Measurements from ENCODE around the gene NATD1. TPM values are rescaled to one million over a fixed set of nuclear protein-coding genes. Genes with fewer than 3 reads are reported as not detected.

NATD1 gene
- total and polyA plus RNA-seq, 10 of the 15 experiments (the other 5 are each of a cell fraction or from before 2014, with no cell fraction given), result 0.02 to 0.33 (median 0.15) TPM

DNA sequence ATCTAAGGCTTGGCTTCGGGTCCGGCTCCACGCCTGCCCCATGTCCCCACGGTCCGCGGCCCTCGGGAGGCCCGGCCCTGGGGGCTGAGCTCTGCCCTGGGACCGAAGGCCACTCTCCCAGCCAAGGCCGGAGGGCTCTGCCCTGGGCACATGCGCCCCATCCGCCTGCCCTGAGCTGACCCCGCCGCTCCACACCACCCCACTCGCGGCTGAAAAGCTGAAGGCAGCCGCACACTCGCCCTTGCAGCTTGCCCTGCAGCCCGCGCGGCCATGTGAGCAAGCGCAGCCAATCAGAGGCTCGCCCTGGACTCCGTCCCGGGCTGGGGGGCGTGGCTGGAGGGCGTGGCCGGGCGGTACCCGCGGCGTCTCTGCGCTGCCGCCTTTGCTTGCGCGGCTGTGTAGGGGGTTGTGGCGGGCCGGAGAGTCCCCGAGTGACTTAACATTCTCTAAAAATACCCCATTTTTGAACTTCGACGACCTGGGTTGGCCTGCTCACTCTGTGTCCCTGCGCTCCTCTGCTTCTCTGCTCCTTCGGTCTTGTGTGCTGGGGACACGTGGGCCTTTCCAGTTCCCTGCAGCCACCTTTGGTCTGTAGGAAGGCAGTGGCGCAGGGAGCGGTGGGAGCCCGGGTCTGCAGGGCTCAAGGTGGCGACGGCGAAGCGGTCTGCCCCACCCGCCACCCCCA lies 22.5 kb upstream of the NATD1 start (continued):
- TF ChIP-seq E2F8 (IDR thresholded peaks at IDR 0.05; ENCODE audit: low read depth, partially characterized antibody) (no peak), POLR2AphosphoS5 (IDR thresholded peaks at IDR 0.05; ENCODE audit: low read length) (0 out of 2 replicates have a peak, but pooled peaks have one; percentile 27), ZNF217 (IDR thresholded peaks at IDR 0.05) (no peak), MYC (IDR thresholded peaks at IDR 0.05; ENCODE audit: insufficient read depth, insufficient read length, insufficient replicate concordance, low read length, severe bottlenecking) (peak; percentile 49), BCL11A (IDR thresholded peaks at IDR 0.05; ENCODE audit: low read depth, low read length) (no peak), YBX1 (IDR thresholded peaks at IDR 0.05) (no peak), JUNB (IDR thresholded peaks at IDR 0.05) (no peak), NFXL1 (IDR thresholded peaks at IDR 0.05; ENCODE audit: borderline replicate concordance) (no peak), SIN3A (IDR thresholded peaks at IDR 0.05; ENCODE audit: low read depth, low read length) (no peak), BMI1 (IDR thresholded peaks at IDR 0.05; ENCODE audit: borderline replicate concordance) (no peak), YY1 (IDR thresholded peaks at IDR 0.05; ENCODE audit: low read depth, low read length) (no peak), POLR2AphosphoS2 (IDR thresholded peaks at IDR 0.05; ENCODE audit: low read depth, low read length) (no peak), RAD51 (IDR thresholded peaks at IDR 0.05) (peak; percentile 86), RBBP5 (conservative IDR thresholded peaks at IDR 0.05) (no peak), STAT1 (conservative IDR thresholded peaks at IDR 0.05) (no peak), PML (IDR thresholded peaks at IDR 0.05; ENCODE audit: low read length) (no peak), MTA2 (IDR thresholded peaks at IDR 0.05; ENCODE audit: low read depth) (no peak), BACH1 (IDR thresholded peaks at IDR 0.05; ENCODE audit: borderline replicate concordance) (peak; percentile 54; the same call in 1 of the 2 replicates), ZNF207 (IDR thresholded peaks at IDR 0.05; ENCODE audit: borderline replicate concordance) (no peak), RELA (IDR thresholded peaks at IDR 0.05; ENCODE audit: borderline replicate concordance, partially characterized antibody) (peak; percentile 55), EP300 (IDR thresholded peaks at IDR 0.05; ENCODE audit: borderline replicate concordance in 1 of 2, control insufficient read depth in 1 of 2, low read depth in 2 of 2, low read length in 2 of 2) (no peak), TAF1 (IDR thresholded peaks at IDR 0.05; ENCODE audit: borderline replicate concordance, low read depth, low read length) (0 out of 2 replicates have a peak, but pooled peaks have one; percentile 13)
- TF ChIP-seq, protein P1, sequence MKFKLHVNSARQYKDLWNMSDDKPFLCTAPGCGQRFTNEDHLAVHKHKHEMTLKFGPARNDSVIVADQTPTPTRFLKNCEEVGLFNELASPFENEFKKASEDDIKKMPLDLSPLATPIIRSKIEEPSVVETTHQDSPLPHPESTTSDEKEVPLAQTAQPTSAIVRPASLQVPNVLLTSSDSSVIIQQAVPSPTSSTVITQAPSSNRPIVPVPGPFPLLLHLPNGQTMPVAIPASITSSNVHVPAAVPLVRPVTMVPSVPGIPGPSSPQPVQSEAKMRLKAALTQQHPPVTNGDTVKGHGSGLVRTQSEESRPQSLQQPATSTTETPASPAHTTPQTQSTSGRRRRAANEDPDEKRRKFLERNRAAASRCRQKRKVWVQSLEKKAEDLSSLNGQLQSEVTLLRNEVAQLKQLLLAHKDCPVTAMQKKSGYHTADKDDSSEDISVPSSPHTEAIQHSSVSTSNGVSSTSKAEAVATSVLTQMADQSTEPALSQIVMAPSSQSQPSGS (IDR thresholded peaks at IDR 0.05; ENCODE audit: low read length), result no peak
- TF ChIP-seq, protein P2, sequence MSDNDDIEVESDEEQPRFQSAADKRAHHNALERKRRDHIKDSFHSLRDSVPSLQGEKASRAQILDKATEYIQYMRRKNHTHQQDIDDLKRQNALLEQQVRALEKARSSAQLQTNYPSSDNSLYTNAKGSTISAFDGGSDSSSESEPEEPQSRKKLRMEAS (IDR thresholded peaks at IDR 0.05; ENCODE audit: low read depth, low read length), result peak; percentile 60; the same call in 1 of the 2 replicates
- TF ChIP-seq, protein P3, sequence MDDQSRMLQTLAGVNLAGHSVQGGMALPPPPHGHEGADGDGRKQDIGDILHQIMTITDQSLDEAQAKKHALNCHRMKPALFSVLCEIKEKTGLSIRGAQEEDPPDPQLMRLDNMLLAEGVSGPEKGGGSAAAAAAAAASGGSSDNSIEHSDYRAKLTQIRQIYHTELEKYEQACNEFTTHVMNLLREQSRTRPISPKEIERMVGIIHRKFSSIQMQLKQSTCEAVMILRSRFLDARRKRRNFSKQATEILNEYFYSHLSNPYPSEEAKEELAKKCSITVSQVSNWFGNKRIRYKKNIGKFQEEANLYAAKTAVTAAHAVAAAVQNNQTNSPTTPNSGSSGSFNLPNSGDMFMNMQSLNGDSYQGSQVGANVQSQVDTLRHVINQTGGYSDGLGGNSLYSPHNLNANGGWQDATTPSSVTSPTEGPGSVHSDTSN (IDR thresholded peaks at IDR 0.05; ENCODE audit: insufficient replicate concordance, low read depth, low read length), result no peak
